Measurements from ENCODE around the gene TBC1D16.
A peak's percentile ranks its signal among the peaks of the same experiment; 100 is the strongest.

Gene TBC1D16

GRCh38 chr17:80025796-80026195, 9.9 kb downstream of the TBC1D16 start:
- DNase-seq (ENCODE audit: low read depth, low spot score): no peak

- DNase-seq (ENCODE audit: low read depth, low spot score): no peak
These were observed 10.5 kb downstream of the TBC1D16 start for GRCh38 chr17:80025140-80025539.

DNA sequence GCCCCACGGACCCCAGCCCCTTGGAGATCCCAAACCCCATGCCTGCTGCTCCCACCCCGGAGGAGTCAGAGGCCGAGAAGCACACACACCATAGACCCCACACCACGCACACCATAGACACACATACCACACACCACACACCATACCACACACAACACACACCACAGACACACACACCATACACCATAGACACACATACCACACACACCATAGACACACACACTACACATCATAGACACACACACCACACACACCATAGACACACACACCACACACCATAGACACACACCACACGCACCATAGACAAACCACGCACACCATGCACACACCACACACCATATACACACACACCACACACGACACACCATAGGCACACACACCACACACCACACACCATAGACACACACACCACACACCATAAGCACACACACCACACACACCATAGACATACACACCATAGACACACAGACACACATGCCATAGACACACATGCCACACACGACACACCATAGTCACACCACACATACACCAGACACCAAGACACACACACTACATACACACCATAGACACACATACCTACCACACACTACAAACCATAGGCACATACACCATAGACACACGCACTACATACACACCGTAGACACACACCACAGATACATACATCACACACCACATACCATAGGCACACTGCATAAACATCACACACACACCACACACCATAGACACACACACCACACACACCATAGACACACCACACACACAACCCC, 11.3 kb downstream of the TBC1D16 start:
- DNase-seq (ENCODE audit: low read depth, low spot score): no peak

DNA sequence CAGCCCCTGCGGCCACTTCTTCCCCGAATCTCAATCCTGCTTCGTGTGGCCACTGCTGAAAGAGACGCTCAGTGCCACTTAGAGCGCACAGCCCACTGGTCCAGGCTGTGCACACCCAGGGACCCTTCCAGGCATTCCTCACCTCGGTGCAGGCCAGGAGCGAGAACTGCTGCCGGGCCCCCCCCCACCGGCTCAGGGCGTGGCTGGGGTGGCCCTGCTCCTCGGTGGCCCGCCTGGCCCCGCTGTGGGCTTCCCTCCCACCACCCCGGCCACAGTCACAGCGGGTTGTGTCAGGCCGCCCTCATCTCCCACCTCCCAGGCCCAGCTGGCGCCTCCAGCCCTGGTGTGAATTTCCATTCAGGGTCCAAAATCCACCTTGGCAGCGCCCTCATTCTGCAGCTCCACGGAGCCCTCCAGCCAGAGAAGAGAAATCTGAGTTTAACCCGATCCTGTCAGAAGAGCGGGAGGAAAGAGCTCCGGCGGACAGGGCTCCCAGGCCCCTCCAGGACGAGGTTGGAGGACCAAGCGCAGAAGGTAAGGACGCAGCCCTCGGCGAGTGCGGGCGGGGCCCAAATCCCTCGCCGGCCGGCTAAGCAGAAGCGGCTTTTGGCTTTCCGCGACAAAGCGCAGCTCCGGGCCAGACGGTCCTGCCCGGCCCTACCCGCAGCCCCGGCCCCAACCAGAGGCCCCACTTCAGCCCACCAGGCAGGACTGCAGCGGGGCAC, 12.0 kb downstream of the TBC1D16 start:
- DNase-seq (ENCODE audit: low read depth, low spot score): no peak

DNA sequence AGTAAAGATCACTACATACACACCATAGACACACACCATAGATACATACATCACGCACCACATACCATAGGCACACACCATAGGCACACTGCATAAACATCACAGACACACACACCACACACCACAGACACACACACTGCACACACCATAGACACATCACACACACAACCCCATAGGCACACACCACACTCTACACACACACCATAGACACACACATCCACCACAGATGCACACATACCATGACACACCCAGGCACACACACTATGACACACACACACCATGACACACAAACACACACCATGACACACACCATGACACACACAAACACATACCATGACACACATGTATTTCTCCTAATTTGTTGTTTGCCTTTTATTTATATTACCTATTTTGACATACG, 14.1 kb downstream of the TBC1D16 start:
- no peak for DNase-seq (ENCODE audit: low read depth, low spot score)

DNA sequence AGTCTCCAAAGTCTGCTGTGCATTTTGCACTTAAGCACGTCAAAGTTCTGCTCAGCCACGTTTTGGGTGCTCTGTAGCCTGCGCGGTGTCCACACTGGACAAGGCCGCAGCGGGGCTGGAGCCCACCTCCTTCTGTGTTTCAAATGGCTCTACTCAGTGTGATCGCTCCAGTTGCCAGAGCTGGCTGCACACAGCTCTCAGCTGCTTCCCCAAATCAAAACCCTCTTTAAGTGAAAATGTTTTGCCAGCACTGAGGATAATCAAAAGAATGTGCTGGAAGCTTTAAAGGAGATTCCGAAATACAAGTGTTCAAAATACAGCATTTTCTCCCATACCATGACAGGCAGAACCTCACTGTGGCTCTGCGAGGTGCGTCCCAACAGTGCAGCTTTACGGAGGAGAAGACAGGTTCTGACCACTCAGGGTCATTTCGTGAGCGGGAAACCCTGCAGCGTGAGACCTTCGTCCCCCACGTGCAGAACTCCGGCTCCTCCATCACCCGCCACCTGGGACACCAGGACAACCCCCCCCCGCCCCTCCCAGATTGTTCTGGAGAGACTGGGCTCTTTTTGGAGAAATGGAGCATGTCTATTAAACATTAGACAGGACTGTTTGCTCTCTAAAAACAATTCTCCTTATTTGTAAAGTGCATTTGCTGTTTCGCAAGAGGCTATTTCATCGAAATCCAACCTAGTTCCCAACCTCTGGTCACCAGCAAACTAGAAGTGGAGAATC, 16.6 kb downstream of the TBC1D16 start:
- no peak for DNase-seq (ENCODE audit: low read depth, low spot score)

DNA sequence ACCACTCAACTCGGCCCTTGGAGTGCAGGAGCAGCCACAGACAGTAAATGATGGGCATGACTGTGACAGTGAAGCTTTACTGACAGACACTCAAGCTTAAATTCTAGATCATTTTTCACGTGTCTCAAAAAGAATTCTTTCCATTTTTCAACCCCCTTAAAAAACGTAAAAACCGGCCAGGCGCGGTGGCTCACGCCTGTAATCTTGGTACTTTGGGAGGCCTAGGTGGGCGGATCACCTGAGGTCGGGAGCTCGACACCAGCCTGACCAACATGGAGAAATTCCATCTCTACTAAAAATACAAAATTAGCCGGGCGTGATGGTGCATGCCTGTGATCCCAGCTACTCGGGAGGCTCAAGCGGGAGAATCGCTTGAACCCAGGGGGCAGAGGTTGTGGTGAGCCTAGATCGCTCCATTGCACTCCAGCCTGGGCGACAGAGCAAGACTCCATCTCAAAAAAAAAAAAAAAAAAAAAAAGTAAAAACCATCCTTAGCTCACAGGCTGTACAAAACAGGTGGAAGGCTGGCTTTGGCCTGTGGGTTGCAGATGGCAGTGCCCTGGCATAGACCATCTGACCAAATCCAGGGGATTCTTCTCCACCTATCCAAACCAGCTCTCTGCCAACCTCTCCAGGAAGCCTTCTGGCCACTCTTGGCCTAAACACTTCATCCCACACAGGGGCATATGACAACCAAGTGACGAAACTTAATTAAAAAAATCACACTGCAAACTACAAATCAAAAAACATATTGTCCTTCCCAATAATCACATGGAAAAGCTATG, 18.3 kb downstream of the TBC1D16 start:
- DNase-seq (ENCODE audit: low read depth, low spot score): no peak

DNA sequence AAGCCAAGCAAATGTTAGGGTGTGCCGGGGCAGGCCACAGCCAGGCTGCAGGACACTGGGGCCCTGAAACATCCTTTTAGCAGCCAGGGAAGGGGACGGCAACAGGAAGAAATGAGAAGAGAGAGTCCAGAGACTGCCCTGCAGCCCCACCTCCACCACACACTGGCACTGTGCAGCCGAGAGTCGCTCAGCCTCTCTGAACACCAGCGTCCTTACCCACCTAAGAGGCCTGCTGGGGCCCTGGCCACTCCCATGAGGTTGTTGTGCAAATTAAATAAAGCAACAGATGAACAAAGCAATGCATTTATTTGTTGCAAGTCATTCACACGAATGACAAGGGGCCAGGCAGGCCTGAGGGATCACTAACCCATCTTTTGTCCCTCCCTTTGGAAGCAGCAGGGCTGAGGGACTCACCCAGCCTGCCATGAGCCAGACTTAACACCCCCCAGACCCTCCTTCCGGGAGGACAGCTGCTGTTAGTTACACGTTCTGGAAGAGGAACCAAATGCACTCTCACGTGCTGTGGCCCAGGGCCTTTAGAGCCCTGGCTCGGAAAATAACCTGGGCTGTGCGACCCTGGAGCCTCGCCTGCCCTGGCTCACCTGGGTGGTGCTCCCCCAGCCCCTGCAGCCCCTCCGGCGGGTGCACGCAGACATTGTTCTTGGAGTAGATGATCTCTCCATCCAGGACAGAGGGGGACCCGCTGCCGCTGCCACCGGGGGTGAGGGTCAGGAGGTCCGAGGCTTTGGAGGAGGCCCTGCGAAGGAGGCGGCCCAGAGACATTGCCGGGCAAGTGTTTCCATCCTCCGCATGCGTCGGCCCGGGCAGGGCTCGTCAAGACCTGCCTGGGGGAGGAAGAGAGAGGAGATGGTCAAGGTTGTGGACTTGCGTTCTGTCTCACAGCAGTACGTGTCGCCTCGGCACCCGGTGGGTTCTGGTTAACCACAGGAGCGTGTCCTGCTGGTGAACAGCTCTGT, 22.6 kb downstream of the TBC1D16 start:
- DNase-seq (ENCODE audit: low read depth, low spot score): no peak

DNA sequence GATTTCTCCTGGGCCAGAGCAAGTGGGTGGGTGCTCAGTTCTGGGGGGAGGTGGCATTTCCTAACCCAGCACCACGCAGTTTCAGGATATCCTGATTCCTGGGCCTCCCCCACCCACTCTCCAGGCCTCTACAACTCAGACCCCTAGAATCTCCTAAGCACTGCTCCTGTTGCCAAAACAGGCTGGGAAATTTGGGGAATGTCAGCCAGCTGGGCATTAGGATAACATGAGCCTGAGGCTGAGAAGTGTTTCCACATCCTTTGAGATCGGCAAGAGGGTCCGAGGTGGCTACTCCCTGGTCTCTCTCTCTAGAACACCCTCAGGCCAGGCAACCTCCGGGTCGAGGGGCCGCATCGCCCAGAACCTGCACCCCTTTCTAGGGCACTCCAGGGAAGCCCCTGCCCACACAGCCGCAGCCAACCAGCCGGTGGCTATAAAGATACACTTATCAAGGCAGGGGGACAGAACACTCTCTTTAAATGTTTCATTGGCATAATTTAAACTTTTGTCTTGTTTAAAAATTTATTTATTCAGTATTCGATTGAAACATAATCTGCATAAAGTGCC, 23.6 kb downstream of the TBC1D16 start:
- no peak for DNase-seq (ENCODE audit: low read depth, low spot score)

DNA sequence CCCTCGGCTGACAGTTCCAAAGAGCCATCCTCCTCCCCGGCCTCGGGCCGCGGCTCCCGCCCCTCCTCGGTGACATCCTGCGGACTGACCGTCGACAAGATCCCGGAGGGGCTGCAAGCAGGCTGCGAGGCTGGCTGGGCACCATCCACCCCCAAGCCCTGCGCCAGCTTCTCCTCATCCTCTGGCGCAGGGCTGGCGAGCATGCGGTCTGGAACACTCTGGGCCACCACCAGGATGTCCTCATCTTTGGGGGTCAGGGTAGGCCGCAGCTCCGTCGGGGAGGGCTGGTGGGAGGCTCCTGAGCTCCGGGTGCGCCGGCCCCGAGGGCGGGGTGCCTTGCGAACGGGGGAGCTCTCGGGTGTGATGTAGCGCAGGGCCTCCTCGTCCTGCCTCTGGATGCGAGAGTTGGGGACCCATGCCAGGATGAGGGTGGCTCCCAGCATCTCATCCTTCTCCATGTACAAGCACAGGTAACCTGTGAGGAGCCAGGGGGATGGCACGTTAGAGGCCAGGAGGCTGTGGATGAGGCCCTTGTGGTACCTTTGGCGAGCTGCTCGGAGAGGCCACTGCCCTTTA, 25.3 kb downstream of the TBC1D16 start:
- no peak for DNase-seq (ENCODE audit: low read depth, low spot score)

DNA sequence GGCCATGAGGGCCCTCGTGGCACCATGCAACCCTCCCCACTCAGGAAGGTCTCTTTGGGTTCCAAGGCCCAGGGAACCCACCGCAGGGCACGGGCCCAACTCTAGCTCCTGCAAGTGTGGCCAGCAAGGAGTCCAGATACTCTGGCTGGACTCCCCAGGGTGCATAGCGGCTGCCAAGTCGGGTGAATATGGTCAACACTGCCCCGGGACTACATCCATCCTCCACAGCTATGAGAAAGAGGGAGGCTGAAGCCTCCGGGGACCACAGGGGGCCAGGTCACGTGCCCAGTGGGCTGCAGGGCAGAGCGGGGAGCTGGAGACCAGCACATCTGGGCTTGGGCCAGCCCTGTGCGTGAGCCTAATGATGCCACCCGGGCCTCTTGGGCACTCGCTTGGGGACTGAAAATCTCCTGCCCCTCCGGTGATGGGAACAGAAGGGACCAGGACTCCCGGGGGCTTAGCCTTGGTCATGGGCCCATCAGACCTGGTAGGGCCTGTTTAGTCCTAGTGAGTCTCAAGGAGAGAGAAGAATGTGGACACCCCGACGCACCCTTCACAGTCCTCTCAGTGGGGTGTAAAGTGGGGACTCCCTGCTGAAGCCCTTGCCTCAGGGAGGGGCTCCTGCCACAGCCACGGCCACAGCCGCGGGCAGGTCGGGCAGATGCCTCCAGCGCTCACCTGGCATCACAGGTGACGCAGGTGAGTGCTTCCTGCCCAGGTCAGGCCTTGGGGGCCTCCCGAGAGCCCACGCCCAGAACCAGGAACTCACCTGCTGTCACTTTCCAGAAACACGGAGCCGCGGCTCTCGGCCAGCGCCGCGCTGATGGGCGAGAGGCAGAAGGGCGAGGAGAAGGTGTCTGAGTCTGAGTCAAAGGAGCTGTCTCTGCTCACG, 26.0 kb downstream of the TBC1D16 start:
- no peak for DNase-seq (ENCODE audit: low read depth, low spot score)

GRCh38 chr17:80008848-80009247, 26.8 kb downstream of the TBC1D16 start:
- no peak for DNase-seq (ENCODE audit: low read depth, low spot score)

DNA sequence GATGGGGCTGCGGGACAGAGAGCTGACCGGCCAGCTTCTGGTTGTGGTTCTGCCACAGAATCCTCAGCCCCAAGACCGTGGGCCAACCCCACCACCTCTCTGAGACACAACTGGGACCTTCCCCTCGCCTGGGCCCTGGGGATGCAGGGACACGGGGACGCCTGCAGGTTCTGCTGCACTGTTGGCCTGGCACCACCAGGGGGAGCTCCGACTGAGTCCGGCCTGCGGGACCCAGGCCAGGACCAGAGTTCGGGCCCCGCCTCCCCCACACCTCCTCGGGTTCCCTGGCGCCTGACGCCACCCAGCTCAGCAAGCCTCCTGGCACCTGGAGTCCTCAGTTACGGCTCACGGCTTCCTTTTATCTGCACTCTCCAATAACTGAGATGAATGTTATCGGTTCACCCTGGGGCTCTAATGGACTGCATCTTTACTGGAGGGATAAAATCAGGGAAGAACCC, 27.3 kb downstream of the TBC1D16 start:
- peak; percentile 57 for DNase-seq (ENCODE audit: low read depth, low spot score)

- DNase-seq (ENCODE audit: low read depth, low spot score): no peak
These were observed 27.7 kb downstream of the TBC1D16 start for GRCh38 chr17:80007939-80008338.

DNA sequence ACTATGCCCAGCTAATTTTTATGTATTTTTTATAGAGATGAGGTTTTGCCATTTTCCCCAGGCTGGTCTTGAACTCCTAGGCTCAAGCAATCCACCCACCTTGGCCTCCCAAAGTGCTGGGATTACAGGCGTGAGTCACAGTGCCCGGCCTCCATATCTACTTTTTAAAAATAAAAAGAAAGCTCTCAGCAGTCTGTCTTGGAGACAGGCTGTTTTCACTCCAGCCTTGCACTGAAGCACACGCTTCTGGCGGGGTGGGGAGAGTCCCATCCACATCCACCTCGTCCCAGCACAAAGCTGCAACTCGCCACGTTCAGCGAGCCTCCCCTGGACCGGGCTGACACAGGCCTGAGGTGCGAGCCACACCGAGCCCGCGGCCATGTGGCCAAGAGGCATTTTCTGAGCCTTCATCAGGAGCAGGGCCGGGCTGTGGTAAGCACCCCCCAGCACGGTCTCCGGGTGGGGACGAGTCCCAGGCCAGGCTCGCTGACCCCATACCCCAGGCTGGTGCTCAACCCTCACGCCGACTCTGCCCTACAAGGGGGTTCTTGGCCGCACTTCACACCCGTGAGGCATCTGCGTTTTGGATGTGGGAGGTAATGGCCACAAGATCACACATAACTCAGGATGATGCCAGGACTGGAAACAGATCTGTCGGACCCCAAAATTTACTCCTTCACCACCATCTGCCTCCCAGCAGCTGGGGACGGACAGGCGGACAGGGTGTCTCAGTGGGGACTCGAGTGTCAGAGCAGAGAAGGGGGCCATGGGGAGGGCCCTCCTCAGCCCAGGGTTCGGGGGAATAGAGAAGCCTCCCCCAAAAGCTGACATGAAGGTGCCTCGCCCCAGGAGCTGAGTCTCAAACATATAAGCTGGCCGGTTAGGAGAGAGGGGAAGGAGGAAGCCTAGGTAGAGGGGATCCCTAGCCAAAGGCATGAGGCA, 28.6 kb downstream of the TBC1D16 start:
- no peak for DNase-seq (ENCODE audit: low read depth, low spot score)

GRCh38 chr17:80006339-80006720, 29.3 kb downstream of the TBC1D16 start:
- DNase-seq (ENCODE audit: low read depth, low spot score): no peak
